Caco-2 (cell line): ENCODE data around the gene ATP8B1. TPM values are rescaled to one million over a fixed set of nuclear protein-coding genes. Genes with fewer than 3 reads are reported as not detected.

Experiments used
- BruUV-seq: library from RNA; stranded (reverse); fragments of 400-500 nt; replicated peaks from 2 replicates; lab custom pipeline; 2021; lab: Mats Ljungman, UMichigan
- CTCF ChIA-PET: fragments of 300-600 bp; sonication (Branson Sonifier 250); formaldehyde crosslinking; loops from one replicate; lab custom pipeline; 2022; ENCODE audit warnings: antibody characterized with exemption; lab: Charles Lee
- POLR2A ChIA-PET: fragments of 300-600 bp; sonication (Branson Sonifier 250); formaldehyde crosslinking; loops from one replicate; lab custom pipeline; 2022; ENCODE audit warnings: antibody characterized with exemption; lab: Charles Lee
- DNase-seq, 2 experiments: peaks; one replicate each; pipeline versions ENCODE4 v3.0.0 to v3.0.0-alpha.2; 2020 to 2022
- H3K27me3 ChIP-seq: replicated peaks from 2 replicates; pipeline ENCODE4 v1.6.0; 2011; ENCODE audit warnings: low read length; ENCODE audit not compliant: control insufficient read depth, insufficient read depth
- H3K36me3 ChIP-seq: 2 replicates; pipeline ENCODE4 v1.5.1; 2011; ENCODE audit warnings: low read length; ENCODE audit not compliant: control insufficient read depth, insufficient read depth
- H3K4me1 ChIP-seq: fragments of 250-450 bp; sonication (Bioruptor Pico); 2 replicates; pipeline ENCODE4 v1.5.1; 2020; ENCODE audit warnings: mild to moderate bottlenecking
- H3K4me3 ChIP-seq: 2 replicates; pipeline ENCODE4 v1.5.1; 2011; ENCODE audit warnings: low read depth, mild to moderate bottlenecking, control low read depth, low read length
- H3K9me3 ChIP-seq: fragments of 250-450 bp; sonication (Bioruptor Pico); 2 replicates; pipeline ENCODE4 v1.5.1; 2020; ENCODE audit warnings: mild to moderate bottlenecking, moderate library complexity
- H3K27ac Mint-ChIP-seq: one replicate; pipeline ENCODE4 v1.8.0; 2022; ENCODE audit warnings: mixed read lengths; ENCODE audit not compliant: unreplicated experiment
- H3K27me3 Mint-ChIP-seq: one replicate; pipeline ENCODE4 v1.8.0; 2022; ENCODE audit warnings: mixed read lengths; ENCODE audit not compliant: insufficient read depth, unreplicated experiment
- H3K36me3 Mint-ChIP-seq: one replicate; pipeline ENCODE4 v1.8.0; 2022; ENCODE audit warnings: mild to moderate bottlenecking, mixed read lengths; ENCODE audit not compliant: insufficient read depth, unreplicated experiment
- H3K4me1 Mint-ChIP-seq: one replicate; pipeline ENCODE4 v1.8.0; 2022; ENCODE audit warnings: low read depth, mixed read lengths; ENCODE audit not compliant: unreplicated experiment
- H3K4me3 Mint-ChIP-seq: one replicate; pipeline ENCODE4 v1.8.0; 2022; ENCODE audit warnings: mild to moderate bottlenecking, moderate library complexity, mixed read lengths; ENCODE audit not compliant: unreplicated experiment
- H3K9me3 Mint-ChIP-seq: one replicate; pipeline ENCODE4 v1.8.0; 2022; ENCODE audit warnings: mixed read lengths; ENCODE audit not compliant: unreplicated experiment
- intact Hi-C: fragments of 100-400 bp; cut with micrococcal nuclease; formaldehyde crosslinking; loops from one replicate; pipeline ENCODE4 v1.10.0; 2022; ENCODE audit not compliant: unreplicated experiment
- total RNA-seq: library from RNA; stranded (reverse); gene quantifications from 2 replicates; pipeline ENCODE4 v1.2.3, GENCODE V29; 2022
- TF ChIP-seq, protein P1 (sequence below), 2 experiments: fragments of 200-600 bp in 1 of 2; IDR thresholded peaks; 1 replicate in 1 of 2; 2 replicates in 1 of 2; pipeline versions ENCODE4 v1.5.1 to v1.8.0; 2011 to 2022; ENCODE audit warnings: antibody characterized with exemption in 1 of 2, control low read depth in 1 of 2, inconsistent platforms in 1 of 2, low read depth in 1 of 2, low read length in 1 of 2, mild to moderate bottlenecking in 1 of 2, moderate library complexity in 1 of 2; ENCODE audit not compliant: insufficient read depth in 1 of 2, severe bottlenecking in 1 of 2, unreplicated experiment in 1 of 2

The ATP8B1 gene
- total RNA-seq, 1 experiment from 2014 or later: 31.6 TPM

DNA sequence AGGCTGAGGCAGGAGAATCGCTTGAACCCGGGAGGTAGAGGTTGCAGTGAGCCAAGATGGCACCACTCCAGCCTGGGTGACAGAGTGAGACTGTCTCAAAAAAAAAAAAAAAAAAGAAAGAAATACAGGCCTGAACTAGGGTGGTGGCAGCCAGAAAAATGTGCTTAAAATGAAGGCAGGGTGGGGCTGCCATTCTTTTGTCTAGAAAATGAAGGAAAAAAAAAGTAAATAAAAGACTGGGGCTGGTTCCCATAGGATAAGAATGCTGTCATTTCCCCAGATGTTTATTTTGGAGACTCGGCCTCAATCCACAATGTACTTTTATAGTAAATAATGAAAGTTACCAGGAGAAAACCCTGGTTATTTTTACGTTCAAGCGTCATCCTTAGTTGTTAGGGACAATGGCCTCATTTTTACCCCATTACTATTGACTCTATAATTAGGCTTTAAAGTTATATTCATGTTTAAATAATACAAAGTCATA is 58.9 kb downstream of the ATP8B1 start:
- Histone ChIP-seq H3K36me3 (no peaks in the 10 kb centered on the region), H3K27me3 (no peaks in the 10 kb centered on the region), H3K9me3 (no peaks in the 10 kb centered on the region), H3K4me3 (no peak overlapping the region), H3K4me1 (peaks cover 18% of the 10 kb centered on the region)
- ChIA-PET CTCF (no interaction called here), POLR2A (no interaction called here)
- Mint-ChIP-seq H3K9me3 (no peaks in the 10 kb centered on the region), H3K4me1 (peaks cover 4% of the 10 kb centered on the region), H3K36me3 (peaks cover 5% of the 10 kb centered on the region), H3K27me3 (no peaks in the 10 kb centered on the region), H3K27ac (no peak overlapping the region), H3K4me3 (no peak overlapping the region)
- intact Hi-C loops: no loop called here
- TF ChIP-seq, protein P1, sequence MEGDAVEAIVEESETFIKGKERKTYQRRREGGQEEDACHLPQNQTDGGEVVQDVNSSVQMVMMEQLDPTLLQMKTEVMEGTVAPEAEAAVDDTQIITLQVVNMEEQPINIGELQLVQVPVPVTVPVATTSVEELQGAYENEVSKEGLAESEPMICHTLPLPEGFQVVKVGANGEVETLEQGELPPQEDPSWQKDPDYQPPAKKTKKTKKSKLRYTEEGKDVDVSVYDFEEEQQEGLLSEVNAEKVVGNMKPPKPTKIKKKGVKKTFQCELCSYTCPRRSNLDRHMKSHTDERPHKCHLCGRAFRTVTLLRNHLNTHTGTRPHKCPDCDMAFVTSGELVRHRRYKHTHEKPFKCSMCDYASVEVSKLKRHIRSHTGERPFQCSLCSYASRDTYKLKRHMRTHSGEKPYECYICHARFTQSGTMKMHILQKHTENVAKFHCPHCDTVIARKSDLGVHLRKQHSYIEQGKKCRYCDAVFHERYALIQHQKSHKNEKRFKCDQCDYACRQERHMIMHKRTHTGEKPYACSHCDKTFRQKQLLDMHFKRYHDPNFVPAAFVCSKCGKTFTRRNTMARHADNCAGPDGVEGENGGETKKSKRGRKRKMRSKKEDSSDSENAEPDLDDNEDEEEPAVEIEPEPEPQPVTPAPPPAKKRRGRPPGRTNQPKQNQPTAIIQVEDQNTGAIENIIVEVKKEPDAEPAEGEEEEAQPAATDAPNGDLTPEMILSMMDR (IDR thresholded peaks at IDR 0.05; ENCODE audit: insufficient read depth in 1 of 2, low read depth in 1 of 2, low read length in 1 of 2, severe bottlenecking in 1 of 2, unreplicated experiment in 1 of 2): no peak
- DNase-seq: no peak
- BruUV-seq: no TSS peak

DNA sequence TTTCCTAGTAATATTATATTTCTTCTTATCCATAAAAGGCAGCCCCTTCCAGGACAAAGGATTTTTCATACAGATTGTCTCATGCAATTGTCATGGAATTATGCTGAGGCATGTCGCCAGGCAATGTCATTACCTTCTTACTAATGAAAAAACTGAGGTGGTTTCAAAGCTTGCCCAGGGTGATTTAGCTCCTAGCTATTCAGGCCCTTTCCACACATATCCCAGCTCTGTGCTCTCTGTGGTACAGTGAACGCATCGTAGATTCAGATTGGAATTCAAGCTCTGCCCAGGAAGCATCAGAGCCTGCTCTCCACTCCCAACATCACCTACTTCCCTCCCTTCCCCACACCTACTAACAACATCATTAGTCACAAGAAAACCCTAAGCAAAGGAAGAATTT is 60.1 kb downstream of the ATP8B1 start:
- DNase-seq: no peak
- intact Hi-C loops: no loop called here
- no peak overlapping the region for H3K4me3 Mint-ChIP-seq
- H3K4me1 Mint-ChIP-seq: no peaks in the 10 kb centered on the region
- H3K27me3 Mint-ChIP-seq: no peaks in the 10 kb centered on the region
- peak overlapping the region; percentile 77 for H3K27ac Mint-ChIP-seq
- no peaks in the 10 kb centered on the region for H3K36me3 ChIP-seq
- no peaks in the 10 kb centered on the region for H3K9me3 Mint-ChIP-seq
- BruUV-seq: no TSS peak
- H3K27me3 ChIP-seq: no peaks in the 10 kb centered on the region
- ChIA-PET POLR2A (no interaction called here), CTCF (no interaction called here)
- H3K36me3 Mint-ChIP-seq: peaks cover 5% of the 10 kb centered on the region
- H3K4me1 ChIP-seq: peaks cover 6% of the 10 kb centered on the region; the same call in 1 of the 2 replicates
- no peaks in the 10 kb centered on the region for H3K9me3 ChIP-seq
- no peak overlapping the region for H3K4me3 ChIP-seq
- TF ChIP-seq, protein P1 (IDR thresholded peaks at IDR 0.05; ENCODE audit: insufficient read depth in 1 of 2, low read depth in 1 of 2, low read length in 1 of 2, severe bottlenecking in 1 of 2, unreplicated experiment in 1 of 2): no peak

DNA sequence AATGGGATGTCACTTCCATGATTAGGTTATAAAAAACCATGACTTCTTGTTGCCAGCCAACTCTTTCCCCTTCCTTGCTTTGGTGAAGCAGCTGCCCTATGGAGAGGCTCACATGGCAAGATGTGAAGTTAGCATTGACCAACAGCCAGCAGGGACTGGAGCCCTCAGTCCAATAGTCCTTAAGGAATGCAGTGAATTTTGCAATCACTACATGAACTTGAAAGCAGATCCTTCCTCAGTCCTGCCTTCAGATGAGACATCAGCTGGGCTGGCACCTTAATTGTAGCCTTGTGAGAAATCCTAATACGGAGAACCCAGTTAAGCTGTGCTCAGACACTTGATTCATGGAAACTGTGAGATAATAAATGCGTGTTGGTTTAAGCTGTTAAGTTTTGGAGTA is 61.8 kb downstream of the ATP8B1 start:
- Histone ChIP-seq H3K9me3 (no peaks in the 10 kb centered on the region), H3K36me3 (no peaks in the 10 kb centered on the region), H3K4me1 (no peaks in the 10 kb centered on the region), H3K27me3 (no peaks in the 10 kb centered on the region), H3K4me3 (no peak overlapping the region)
- Mint-ChIP-seq H3K4me1 (no peaks in the 10 kb centered on the region), H3K27ac (no peak overlapping the region), H3K27me3 (no peaks in the 10 kb centered on the region), H3K4me3 (no peak overlapping the region), H3K36me3 (peaks cover 5% of the 10 kb centered on the region), H3K9me3 (no peaks in the 10 kb centered on the region)
- DNase-seq: no peak
- ChIA-PET POLR2A (no interaction called here), CTCF (no interaction called here)
- TF ChIP-seq, protein P1 (IDR thresholded peaks at IDR 0.05; ENCODE audit: insufficient read depth in 1 of 2, low read depth in 1 of 2, low read length in 1 of 2, severe bottlenecking in 1 of 2, unreplicated experiment in 1 of 2): no peak
- BruUV-seq: no TSS peak
- intact Hi-C loops: no loop called here
